CD4-positive, alpha-beta T cell treated with Interleukin-6 for 4 hours (primary cell): ENCODE measurements around the gene DMBX1.

Experiments used
- DNase-seq: peaks from one replicate; pipeline ENCODE4 v3.0.0-alpha.2; 2020; ENCODE audit warnings: mixed read lengths

DMBX1 gene

GRCh38 chr1:46461017-46461808 is 28.4 kb upstream of the DMBX1 start:
- no peak for DNase-seq

GRCh38 chr1:46461809-46462448 is 27.7 kb upstream of the DMBX1 start:
- no peak for DNase-seq

GRCh38 chr1:46464013-46464548 is 25.6 kb upstream of the DMBX1 start:
- DNase-seq = no peak

- no peak for DNase-seq
These were observed 24.7 kb upstream of the DMBX1 start for GRCh38 chr1:46464915-46465314.

GRCh38 chr1:46465981-46466476 is 23.6 kb upstream of the DMBX1 start:
- DNase-seq = no peak

- DNase-seq = peak; percentile 19
These were observed 23.0 kb upstream of the DMBX1 start for GRCh38 chr1:46466477-46467182.

- no peak for DNase-seq
These were observed 22.5 kb upstream of the DMBX1 start for GRCh38 chr1:46467183-46467504.

- no peak for DNase-seq
These were observed 19.8 kb upstream of the DMBX1 start for GRCh38 chr1:46469881-46470280.

- DNase-seq = no peak
These were observed 17.7 kb upstream of the DMBX1 start for GRCh38 chr1:46471848-46472492.

GRCh38 chr1:46472498-46473181 is 17.0 kb upstream of the DMBX1 start:
- DNase-seq = no peak

- DNase-seq = no peak
These were observed 15.6 kb upstream of the DMBX1 start for GRCh38 chr1:46473991-46474390.

GRCh38 chr1:46474570-46474969 is 15.1 kb upstream of the DMBX1 start:
- no peak for DNase-seq

- DNase-seq = no peak
These were observed 13.0 kb upstream of the DMBX1 start for GRCh38 chr1:46476673-46477072.

GRCh38 chr1:46477153-46477929 is 12.3 kb upstream of the DMBX1 start:
- DNase-seq = peak; percentile 71

- DNase-seq = no peak
These were observed 10.7 kb upstream of the DMBX1 start for GRCh38 chr1:46478721-46479485.

- no peak for DNase-seq
These were observed 9.8 kb upstream of the DMBX1 start for GRCh38 chr1:46479744-46480350.

GRCh38 chr1:46480959-46481646 is 8.5 kb upstream of the DMBX1 start:
- DNase-seq = no peak

- no peak for DNase-seq
These were observed 7.7 kb upstream of the DMBX1 start for GRCh38 chr1:46481961-46482360.

- no peak for DNase-seq
These were observed 6.0 kb upstream of the DMBX1 start for GRCh38 chr1:46483589-46483988.
